NCI-H2227 (cell line): Measurements from ENCODE around the gene MARCHF6.
"Not testable (repeated sequence)": the region's sequence is repeated elsewhere in the genome, so short reads cannot be mapped to it uniquely, and the experiment has no call there.

Source experiments
- DNase-seq: peaks from one replicate; lab custom pipeline; 2025; ENCODE audit not compliant: unreplicated experiment; lab: John Stamatoyannopoulos, UW

MARCHF6 gene

GRCh38 chr5:10348258-10348657, 5.2 kb upstream of the MARCHF6 start:
- no peak for DNase-seq

DNA sequence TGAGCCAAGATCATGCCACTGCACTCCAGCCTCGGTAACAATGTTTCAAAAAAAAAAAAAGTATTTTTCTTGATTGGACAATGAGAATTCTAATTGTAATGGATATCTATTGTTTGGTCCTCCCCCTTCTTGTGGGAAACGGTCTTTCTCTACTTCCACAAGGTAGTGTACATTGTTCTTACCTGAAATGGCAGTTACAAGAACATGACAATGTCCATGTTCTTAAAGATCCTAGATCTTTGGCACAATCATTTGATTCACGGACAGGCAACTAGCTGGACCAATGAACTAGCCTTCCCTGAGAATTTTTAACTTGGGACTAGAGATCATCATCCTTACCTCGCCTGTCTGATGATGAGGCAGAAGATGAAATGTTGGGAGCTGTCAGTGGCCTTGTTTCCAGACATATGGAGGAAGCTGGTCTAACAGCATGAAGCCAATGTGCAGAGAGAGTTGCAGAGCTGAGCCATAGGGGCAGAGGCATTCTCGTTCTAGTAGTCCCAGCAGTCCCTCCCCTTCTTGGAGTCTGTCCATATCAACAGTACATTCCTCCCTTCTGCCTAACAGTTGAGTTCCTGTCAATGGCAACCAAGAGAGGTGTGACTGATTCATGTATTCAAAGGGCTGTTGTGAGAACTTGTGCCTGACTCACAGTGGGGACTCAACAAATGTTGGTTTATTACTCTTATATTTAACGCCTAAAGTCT, 2.1 kb upstream of the MARCHF6 start:
- peak; percentile 25 for DNase-seq

GRCh38 chr5:10351919-10352318, 1.6 kb upstream of the MARCHF6 start:
- DNase-seq: peak; percentile 32

DNA sequence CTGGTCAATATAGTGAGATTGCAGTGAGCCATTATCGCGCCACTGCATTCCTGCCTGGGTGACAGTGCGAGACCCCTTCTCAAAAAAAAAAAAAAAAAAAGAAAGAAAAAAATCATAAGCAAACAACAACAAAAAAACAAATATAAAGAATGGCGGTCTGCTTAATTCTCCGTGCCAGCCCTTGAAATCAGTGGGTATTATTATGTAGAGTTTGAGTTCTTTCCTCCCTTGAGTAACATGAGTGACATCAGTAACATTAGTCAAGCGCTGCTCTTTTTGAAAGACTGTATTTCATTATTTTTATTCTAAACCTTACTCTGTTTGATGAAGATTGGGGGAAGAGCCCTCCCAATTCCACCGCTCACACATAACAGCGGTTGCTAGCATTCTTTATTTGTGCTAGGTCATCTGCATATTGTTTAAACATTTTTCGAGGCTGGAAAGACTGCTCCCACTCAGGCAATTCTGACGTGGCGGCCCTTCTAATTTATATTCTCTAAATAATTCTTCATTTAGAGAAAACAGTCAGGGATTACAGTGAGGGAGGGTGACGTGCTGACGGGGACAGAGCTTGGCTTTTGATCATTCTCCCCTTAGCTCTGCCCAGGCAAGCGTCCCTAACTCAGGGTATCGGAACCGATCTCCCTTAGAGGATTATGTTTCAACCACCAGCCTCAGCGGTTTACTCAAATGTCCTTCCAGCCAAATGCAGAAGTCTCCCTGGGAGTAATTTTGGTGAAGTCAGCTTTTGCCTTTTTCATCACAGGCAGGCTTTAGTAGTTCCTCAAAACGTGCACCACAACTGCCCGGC, 860 bp upstream of the MARCHF6 start:
- peak; percentile 64 for DNase-seq

GRCh38 chr5:10354048-10354872, 765 bp downstream of the MARCHF6 start:
- DNase-seq: peak; percentile 65

DNA sequence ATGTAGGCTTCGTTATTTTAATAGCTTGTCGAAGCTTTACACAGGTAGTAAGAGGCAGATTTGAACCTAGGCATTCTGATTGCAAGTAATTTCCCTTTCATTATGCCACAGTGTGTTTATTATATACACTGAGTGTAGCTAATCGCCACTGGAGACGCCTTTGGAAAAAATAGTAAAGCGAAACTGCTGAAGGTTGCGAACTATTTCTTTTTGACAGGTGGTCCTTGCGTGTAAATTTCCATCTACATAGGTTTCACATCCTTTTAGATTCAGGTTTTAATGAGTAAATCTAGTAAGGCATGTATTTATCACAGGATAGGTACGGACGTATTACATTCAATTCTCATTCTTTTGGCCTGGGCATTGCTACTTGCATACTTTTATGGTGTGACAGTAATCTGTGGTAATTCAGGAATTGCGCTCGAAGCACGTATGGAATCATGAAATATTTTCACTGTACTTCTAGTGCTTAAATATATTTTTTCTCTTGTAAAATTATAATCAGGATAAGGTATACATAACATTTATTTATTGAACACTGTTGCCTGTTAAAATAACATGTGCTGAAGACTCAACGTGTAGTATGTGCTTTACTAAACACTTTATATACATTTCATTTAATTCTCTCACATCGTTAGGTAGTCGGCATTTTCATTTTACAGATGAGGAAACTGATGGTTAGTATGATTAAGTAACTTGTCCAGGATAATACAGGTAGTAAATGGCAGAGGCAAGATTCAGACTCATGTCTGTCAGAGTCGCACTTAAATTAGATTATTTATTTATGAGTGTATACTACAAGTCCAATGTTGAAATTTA, 1.8 kb downstream of the MARCHF6 start:
- DNase-seq: peak; percentile 50

DNA sequence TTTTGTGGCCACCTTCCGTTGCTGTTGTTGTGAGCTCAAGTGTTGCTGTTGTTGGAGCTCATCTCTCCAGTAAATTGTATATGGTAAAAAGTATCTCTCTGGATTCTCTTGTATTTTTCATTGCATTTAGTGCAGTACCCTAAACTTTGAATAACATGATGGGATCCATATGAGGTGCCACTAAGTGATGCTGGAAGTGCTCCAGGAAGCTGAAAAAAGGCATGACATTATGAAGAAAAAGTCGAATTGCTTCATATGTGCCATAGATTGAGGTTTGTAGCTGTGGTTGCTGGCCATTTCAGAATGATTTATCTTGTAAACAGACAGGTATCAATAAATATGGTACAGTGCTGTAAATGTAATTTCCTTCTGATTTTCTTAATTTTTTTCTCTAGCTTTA, 5.5 kb downstream of the MARCHF6 start:
- no peak for DNase-seq

- DNase-seq: no peak
Observed at GRCh38 chr5:10360686-10361085, 7.2 kb downstream of the MARCHF6 start.

DNA sequence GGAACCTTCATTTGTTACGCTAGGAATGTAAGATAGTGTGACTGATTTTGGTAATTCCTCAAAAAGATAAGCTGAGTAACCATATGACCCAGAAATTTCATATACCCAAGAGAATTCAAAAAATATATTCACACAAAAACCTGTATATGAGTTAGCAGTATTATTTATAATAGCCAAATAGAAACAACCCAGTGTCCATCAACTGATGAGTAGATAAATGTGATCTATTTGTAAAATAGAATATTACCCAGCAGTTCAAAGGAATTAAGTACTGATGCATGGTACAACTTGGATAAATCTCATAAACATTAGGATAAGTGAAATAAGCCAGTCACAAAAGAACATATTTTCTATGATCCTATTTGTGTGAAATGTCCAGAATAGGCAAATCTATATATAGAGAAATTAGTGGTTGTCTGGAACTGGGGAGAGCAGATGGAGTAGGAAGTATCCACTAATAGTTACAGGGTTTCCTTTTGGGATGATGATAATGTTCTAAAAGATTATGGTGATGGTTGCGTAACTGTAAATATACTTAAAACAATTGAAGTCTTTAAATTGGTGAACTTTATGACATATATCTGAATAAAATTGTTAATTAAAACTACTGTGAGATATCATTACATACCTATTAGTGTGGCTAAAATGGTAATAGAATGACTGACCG, 10.2 kb downstream of the MARCHF6 start:
- no peak for DNase-seq

DNA sequence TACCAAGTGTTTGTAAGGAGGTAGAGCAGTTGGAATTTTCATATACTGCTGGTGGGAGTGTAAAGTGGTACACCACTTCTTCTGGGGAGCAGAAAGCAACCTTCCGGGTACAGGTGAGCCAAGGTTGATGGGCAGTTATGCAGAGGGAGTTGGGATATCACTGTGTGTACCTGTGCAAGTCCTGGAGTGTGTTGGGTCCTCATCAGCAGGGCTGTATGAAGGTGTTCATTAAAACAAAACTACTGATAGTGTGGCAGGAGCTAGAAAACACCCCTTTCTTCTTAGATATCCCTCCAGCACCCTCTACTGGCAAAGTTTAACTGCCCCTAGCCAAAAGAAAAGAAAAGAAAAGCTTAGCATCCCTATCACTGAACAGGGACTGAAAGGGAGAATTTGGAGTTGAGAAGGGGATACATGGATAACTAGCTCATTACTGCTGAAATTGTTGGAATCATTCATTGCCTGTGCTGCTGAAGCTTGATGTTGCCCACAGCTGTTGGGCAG, 10.7 kb downstream of the MARCHF6 start:
- DNase-seq: no peak

- no peak for DNase-seq
Observed at GRCh38 chr5:10365782-10366181, 12.3 kb downstream of the MARCHF6 start.

- DNase-seq: no peak
Observed at GRCh38 chr5:10366310-10367272, 13.1 kb downstream of the MARCHF6 start.

GRCh38 chr5:10367579-10367978, 14.1 kb downstream of the MARCHF6 start:
- no peak for DNase-seq

GRCh38 chr5:10370931-10371330, 17.4 kb downstream of the MARCHF6 start:
- no peak for DNase-seq

- not testable (repeated sequence) for DNase-seq
Observed at GRCh38 chr5:10371369-10371768, 17.9 kb downstream of the MARCHF6 start.

DNA sequence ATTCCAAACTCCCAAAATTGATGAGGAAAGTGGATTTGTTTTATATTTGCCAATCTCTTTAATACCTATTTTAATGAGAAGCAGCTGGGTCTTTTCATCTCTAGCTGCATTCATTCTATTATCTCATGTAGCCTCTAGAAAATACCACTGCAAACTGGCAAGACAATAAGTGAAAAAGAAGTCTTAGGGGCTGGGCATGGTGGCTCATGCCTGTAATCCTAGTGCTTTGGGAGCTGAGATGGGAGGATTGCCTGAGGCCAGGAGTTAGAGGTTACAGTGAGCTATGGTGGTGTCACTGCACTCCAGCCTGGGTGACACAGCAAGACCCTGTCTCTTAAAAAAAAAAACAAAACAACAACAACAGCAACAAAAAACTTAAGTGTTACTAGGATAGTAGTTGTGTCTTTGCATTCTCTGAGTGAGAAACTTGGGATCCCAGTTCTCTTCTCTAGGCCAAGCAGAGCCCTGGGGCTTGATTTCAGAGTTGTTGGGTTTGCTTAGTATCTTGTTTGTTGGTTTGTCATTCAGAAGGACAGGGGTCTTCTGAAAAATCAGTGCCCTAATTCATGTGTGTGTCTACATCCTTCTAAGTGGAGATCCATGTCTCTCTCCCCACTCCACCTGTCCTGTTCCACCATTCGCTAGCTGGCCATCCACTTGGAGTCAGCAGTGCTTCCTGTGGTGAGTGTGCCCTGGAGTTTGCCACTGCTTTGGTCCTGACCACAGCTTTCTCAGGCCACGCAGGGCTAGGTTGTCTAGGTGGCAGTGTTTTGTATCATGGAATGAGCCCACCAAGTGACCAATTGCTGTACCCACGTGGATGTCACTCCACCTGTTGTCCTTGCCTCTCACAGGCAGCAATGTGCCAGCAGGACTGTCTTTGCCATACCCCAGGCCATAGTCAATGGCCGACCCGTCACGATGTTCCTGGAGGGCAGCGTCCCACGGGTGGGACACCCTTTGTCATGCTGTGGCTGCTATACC, 19.5 kb downstream of the MARCHF6 start:
- DNase-seq: no peak
